HG03460 (cell line): ENCODE data around the gene THAP7.

ENCODE experiments used
- ATAC-seq: cut with Tn5 transposase; IDR thresholded peaks from one replicate; pipeline ENCODE4 v1.9.1; 2021; ENCODE audit not compliant: unreplicated experiment

The THAP7 gene

GRCh38 chr22:20994128-20994901, 7.6 kb downstream of the THAP7 start:
- ATAC-seq = no peak

GRCh38 chr22:20993304-20994127, 8.4 kb downstream of the THAP7 start:
- ATAC-seq = no peak

- no peak for ATAC-seq
Observed at GRCh38 chr22:20992456-20993303, 9.2 kb downstream of the THAP7 start.

- ATAC-seq = no peak
Observed at GRCh38 chr22:20992056-20992442, 9.9 kb downstream of the THAP7 start.

DNA sequence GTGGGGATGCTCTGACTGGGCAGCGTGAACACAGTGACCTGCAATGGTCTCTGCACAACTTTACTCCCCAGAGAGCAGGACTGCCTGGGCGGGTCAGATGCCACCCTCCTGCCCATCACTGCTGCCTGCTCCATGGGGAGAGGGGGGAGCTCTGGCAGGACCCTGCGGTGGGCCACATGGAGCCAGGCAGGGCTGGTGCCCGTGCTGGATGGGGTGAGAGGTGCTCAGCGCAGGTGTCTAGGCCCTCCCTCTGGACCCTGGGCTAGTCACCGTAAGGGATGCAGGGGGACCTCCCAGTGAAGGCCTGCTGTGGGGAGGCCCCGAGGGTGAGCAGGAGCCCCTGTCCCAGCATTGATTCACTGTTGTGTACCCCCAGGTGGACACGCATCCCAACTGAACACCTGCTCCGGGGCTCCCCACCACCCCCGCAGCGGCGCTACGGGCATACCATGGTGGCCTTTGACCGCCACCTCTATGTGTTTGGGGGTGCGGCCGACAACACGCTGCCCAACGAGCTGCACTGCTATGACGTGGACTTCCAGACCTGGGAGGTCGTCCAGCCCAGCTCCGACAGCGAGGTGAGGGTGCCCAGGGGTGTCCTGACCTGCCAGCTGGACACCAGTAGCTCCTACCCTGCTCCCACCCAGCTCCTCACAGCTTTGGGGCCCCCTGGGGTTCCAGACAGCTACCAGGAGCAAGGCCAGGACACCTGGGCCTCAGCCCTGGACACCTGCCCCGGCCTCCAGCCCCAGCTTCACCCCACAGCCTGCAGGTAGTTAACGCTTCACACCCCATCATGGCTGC, 10.5 kb downstream of the THAP7 start:
- ATAC-seq = no peak

GRCh38 chr22:20990184-20991180, 11.4 kb downstream of the THAP7 start:
- no peak for ATAC-seq

- ATAC-seq = no peak
Observed at GRCh38 chr22:20989323-20990138, 12.4 kb downstream of the THAP7 start.

- no peak for ATAC-seq
Observed at GRCh38 chr22:20988573-20989322, 13.2 kb downstream of the THAP7 start.

GRCh38 chr22:20987375-20987774, 14.5 kb downstream of the THAP7 start:
- ATAC-seq = no peak

GRCh38 chr22:20986365-20986764, 15.6 kb downstream of the THAP7 start:
- no peak for ATAC-seq

- ATAC-seq = no peak
Observed at GRCh38 chr22:20985720-20986119, 16.2 kb downstream of the THAP7 start.

- ATAC-seq = no peak
Observed at GRCh38 chr22:20983081-20983771, 18.7 kb downstream of the THAP7 start.

DNA sequence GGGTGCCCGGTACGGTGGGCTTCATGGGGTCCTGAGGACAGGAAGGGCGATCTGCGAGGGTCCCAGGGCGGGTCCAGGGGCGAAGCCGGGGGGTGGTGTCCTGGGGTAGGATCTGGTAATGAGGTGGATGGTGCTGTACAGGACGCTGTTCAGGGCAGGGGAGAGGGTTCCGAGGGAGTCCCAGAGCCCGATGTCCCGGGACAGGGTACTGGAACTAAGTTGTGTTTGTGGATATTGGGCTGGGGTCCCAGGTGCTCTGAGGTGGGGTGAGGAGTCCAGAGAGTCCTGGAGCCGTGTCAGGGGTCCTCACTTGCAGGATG, 19.4 kb downstream of the THAP7 start:
- peak; percentile 12 for ATAC-seq

DNA sequence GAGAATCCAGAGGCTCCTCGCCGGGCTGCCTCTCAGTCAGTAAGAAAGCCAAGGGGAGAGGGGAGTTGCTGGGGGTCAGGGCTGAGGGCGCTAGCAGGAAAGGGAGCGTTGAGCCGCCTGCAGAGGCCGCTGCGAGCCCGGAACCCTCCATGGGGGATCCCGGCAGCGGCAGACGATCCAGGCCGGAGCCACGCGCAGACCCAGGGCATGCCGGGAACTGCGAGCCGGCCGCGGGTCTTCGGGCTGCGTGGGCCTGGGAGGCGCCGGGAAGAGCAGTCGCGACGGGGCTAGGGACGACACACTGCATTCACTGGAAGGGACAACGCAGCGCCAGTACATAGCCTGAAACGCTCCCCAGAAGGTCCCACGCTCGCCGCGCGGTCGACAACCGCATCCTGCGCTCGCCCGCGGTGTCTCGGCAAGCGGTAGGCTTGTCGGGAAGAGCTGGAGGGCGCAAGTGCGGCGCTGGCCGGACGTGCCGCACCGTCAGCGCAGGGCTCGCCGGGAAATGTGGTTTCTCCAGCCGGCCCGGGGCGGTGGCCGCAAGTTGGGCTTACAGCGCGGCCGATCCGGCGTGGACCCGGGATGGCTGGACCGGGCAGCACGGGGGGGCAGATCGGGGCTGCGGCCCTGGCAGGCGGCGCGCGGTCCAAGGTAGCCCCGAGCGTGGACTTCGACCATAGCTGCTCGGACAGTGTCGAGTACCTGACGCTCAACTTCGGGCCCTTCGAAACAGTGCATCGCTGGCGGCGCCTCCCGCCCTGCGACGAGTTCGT, 19.9 kb downstream of the THAP7 start, which contains the start of gene LZTR1:
Gene LZTR1 (plus strand): TSS at position 511 of the 776 bp plus-strand sequence. CDS start 75 bp downstream, at position 586.
- peak; percentile 72 for ATAC-seq

DNA sequence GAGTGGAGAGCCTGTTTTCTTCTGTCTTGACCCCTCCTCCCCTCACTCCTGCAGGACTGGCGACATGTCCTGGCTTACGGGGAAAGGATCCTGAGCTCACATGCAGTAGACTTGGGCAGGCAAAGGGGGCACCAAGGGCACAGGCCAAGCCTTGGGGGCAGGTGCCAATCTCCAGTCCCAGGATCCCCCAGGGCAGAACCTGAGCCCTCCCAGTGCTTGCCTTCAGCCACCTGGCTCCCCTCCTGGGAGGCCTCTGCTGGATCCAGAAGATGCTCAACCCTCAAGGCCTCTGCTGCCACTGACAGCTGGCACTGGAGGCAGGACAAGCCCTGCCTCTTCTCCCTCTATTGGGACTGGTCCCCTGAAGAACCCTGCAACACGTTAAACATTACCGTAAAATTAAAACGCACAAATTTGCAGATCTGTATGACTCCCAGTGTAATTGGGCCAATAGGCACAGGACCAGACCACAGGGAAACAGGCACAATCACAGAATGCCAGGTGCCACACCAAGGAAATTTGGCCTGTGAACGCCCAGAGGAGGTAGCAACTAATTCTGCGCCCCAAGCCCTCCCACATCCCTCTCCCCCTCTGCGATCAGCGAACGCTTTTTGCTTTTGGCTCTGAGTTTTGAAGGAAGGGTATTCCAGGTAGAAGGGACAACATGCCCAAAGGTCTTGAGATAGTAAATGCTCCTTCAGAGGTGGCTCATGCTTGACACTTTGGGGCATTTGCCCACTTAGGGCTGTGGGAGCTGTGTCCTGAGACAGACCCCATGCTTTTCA, 20.8 kb downstream of the THAP7 start:
- ATAC-seq = no peak

DNA sequence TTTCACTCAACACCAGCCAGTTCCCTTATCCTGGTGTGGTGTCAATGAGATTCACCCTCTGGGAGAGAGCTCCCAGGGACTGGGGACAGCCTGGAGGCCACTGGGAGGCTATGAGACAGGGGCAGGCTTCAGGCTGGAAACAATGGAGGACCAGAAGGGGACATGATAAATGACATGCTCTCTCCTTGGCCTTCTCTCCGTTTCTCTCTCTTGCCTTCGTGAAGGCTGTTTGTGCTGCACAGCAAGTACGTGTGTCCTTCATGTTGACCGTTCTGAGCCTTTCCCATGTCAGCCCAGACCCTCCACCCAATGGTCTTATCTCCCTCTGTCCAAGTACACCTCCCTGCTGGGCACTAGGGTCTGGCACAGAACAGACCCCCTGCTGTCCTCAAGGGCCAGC, 21.4 kb downstream of the THAP7 start:
- no peak for ATAC-seq
